Measurements from ENCODE around the gene MCM10. TPM values are rescaled to one million over a fixed set of nuclear protein-coding genes. Genes with fewer than 3 reads are reported as not detected.

Gene MCM10
- total and polyA plus RNA-seq, 4 experiments from 2014 or later, result 0.17 TPM; not detected in 3

- H3K9me3 Mint-ChIP-seq, result peaks cover 0 to 3% (median 0%) of the 10 kb centered on the region in 8 donors
- intact Hi-C loops (cut with micrococcal nuclease), result no loop called here
- POLR2A ChIA-PET (ENCODE audit: partially characterized antibody), result no interaction called here
- H3K27ac Mint-ChIP-seq, result no peak overlapping the region
- Histone ChIP-seq H3K4me1 (ENCODE audit: insufficient read depth, low read length) (no peaks in the 10 kb centered on the region), H3K36me3 (ENCODE audit: insufficient read depth, low read length) (no peaks in the 10 kb centered on the region), H3K9me3 (ENCODE audit: control insufficient read depth in 1 of 2, low read length in 2 of 2) (no peaks in the 10 kb centered on the region), H3K27ac (ENCODE audit: low read depth, low read length) (no peak overlapping the region), H3K27me3 (ENCODE audit: insufficient read depth, low read length) (no peaks in the 10 kb centered on the region), H3K4me3 (ENCODE audit: low read length in 2 of 2) (no peak overlapping the region)
- H3K4me3 Mint-ChIP-seq, result no peak overlapping the region
- DNase-seq, result no peak
- CTCF ChIA-PET (ENCODE audit: partially characterized antibody), result no interaction called here
- no peaks in the 10 kb centered on the region for H3K4me1 Mint-ChIP-seq
- H3K27me3 Mint-ChIP-seq, result no peaks in the 10 kb centered on the region
- H3K36me3 Mint-ChIP-seq, result no peaks in the 10 kb centered on the region
Observed at GRCh38 chr10:13218878-13219277, 57.5 kb downstream of the MCM10 start.

- ChIA-PET POLR2A (ENCODE audit: partially characterized antibody) (no interaction called here), CTCF (ENCODE audit: partially characterized antibody) (interaction anchor here (1.5 kb wide), 1 partner anchor 82 kb away, joined by 3 read pairs; no protein-coding TSS in a partner anchor)
- H3K36me3 Mint-ChIP-seq, result no peaks in the 10 kb centered on the region
- no peaks in the 10 kb centered on the region for H3K27me3 Mint-ChIP-seq
- H3K9me3 Mint-ChIP-seq, result no peaks in the 10 kb centered on the region
- Histone ChIP-seq H3K4me1 (ENCODE audit: insufficient read depth, low read length) (no peaks in the 10 kb centered on the region), H3K27me3 (ENCODE audit: insufficient read depth, low read length) (no peaks in the 10 kb centered on the region), H3K27ac (ENCODE audit: low read depth, low read length) (no peak overlapping the region), H3K36me3 (ENCODE audit: insufficient read depth, low read length) (no peaks in the 10 kb centered on the region), H3K9me3 (ENCODE audit: control insufficient read depth in 1 of 2, low read length in 2 of 2) (no peaks in the 10 kb centered on the region), H3K4me3 (ENCODE audit: low read length in 2 of 2) (no peak overlapping the region)
- no peak overlapping the region for H3K27ac Mint-ChIP-seq
- H3K4me1 Mint-ChIP-seq, result no peaks in the 10 kb centered on the region
- no peak overlapping the region for H3K4me3 Mint-ChIP-seq
- intact Hi-C loops (cut with micrococcal nuclease), result no loop called here
- peak in 1 of 5 donors; percentile 11 for DNase-seq
Observed at GRCh38 chr10:13219685-13220670, 58.6 kb downstream of the MCM10 start.

DNA sequence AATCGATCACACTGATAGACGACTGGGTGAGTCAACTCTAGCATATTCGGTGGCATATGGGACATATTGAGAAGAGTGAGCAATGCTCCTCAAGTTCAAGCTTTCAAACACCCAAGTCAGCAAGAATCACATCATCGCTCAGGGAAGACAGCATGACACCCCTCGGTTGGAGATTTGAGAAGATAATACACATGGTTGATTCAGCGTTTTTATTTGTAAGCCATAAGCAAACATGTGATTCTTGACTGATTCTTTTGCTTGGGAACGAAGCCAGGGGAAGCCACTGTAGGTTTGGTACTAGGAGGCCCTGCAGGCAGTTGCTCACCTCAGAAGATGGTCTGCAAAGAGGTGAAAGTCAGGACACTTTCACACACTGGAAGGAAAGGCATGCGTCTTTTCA, 60.2 kb downstream of the MCM10 start:
- H3K4me1 ChIP-seq (ENCODE audit: insufficient read depth, low read length), result no peaks in the 10 kb centered on the region
- ChIA-PET CTCF (ENCODE audit: partially characterized antibody) (interaction anchor here (1.5 kb wide), 1 partner anchor 80 kb away, joined by 3 read pairs; no protein-coding TSS in a partner anchor), POLR2A (ENCODE audit: partially characterized antibody) (no interaction called here)
- DNase-seq, result no peak
- Mint-ChIP-seq H3K27ac (no peak overlapping the region), H3K9me3 (no peaks in the 10 kb centered on the region), H3K36me3 (no peaks in the 10 kb centered on the region), H3K27me3 (no peaks in the 10 kb centered on the region), H3K4me1 (no peaks in the 10 kb centered on the region), H3K4me3 (no peak overlapping the region)
- H3K36me3 ChIP-seq (ENCODE audit: insufficient read depth, low read length), result no peaks in the 10 kb centered on the region
- intact Hi-C loops (cut with micrococcal nuclease), result no loop called here
- no peaks in the 10 kb centered on the region for H3K27me3 ChIP-seq (ENCODE audit: insufficient read depth, low read length)
- H3K9me3 ChIP-seq (ENCODE audit: control insufficient read depth in 1 of 2, low read length in 2 of 2), result no peaks in the 10 kb centered on the region
- H3K27ac ChIP-seq (ENCODE audit: low read depth, low read length), result no peak overlapping the region
- no peak overlapping the region for H3K4me3 ChIP-seq (ENCODE audit: low read length in 2 of 2)

DNA sequence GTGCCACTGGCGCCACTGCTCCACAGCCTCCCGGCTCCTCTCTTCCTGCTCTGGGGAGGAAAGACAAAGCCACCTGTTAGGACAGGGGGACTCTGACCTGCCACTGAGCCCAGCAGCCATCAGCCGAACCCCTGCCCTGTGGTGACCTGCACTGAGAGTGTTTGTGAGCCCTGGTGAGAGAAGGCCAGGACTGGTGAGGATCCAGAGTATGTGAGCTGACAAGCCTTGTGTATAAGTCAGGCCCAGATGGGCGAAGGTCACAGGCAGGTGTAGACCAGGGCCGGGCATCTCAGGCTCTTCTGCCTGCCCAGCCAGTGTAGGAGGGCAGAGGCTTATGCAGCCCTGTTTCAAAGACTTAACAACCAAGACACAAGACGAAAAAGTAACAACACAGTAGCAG, 60.8 kb downstream of the MCM10 start:
- Histone ChIP-seq H3K4me1 (ENCODE audit: insufficient read depth, low read length) (no peaks in the 10 kb centered on the region), H3K9me3 (ENCODE audit: control insufficient read depth in 1 of 2, low read length in 2 of 2) (no peaks in the 10 kb centered on the region), H3K4me3 (ENCODE audit: low read length in 2 of 2) (no peak overlapping the region), H3K36me3 (ENCODE audit: insufficient read depth, low read length) (no peaks in the 10 kb centered on the region), H3K27ac (ENCODE audit: low read depth, low read length) (no peak overlapping the region), H3K27me3 (ENCODE audit: insufficient read depth, low read length) (no peaks in the 10 kb centered on the region)
- no peaks in the 10 kb centered on the region for H3K27me3 Mint-ChIP-seq
- H3K27ac Mint-ChIP-seq, result no peak overlapping the region
- POLR2A ChIA-PET (ENCODE audit: partially characterized antibody), result no interaction called here
- CTCF ChIA-PET (ENCODE audit: partially characterized antibody), result no interaction called here
- no peaks in the 10 kb centered on the region for H3K9me3 Mint-ChIP-seq
- no peak overlapping the region for H3K4me3 Mint-ChIP-seq
- no peaks in the 10 kb centered on the region for H3K4me1 Mint-ChIP-seq
- DNase-seq, result no peak
- intact Hi-C loops (cut with micrococcal nuclease), result no loop called here
- no peaks in the 10 kb centered on the region for H3K36me3 Mint-ChIP-seq

DNA sequence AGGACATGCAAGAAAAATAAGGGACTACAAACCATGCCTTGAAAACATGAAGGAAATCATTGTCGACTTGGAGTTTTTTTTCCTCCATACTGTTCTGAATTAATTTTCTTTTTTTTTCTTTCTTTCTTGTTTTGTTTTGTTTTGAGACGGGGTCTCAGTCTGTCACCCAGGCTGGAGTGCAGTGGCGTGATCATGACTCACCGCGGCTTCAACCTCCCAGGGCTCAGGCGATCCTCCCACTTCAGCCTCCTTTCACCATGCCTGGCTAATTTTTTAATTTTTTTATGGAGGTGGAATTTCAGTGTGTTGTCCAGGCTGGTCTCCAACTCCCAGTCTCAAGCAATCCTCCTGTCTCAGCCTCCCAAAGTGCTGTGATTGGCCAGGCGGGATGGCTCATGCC, 61.2 kb downstream of the MCM10 start:
- no peak overlapping the region for H3K4me3 Mint-ChIP-seq
- no peak for DNase-seq
- H3K4me1 ChIP-seq (ENCODE audit: insufficient read depth, low read length), result no peaks in the 10 kb centered on the region
- CTCF ChIA-PET (ENCODE audit: partially characterized antibody), result no interaction called here
- no peaks in the 10 kb centered on the region for H3K9me3 Mint-ChIP-seq
- POLR2A ChIA-PET (ENCODE audit: partially characterized antibody), result no interaction called here
- H3K9me3 ChIP-seq (ENCODE audit: control insufficient read depth in 1 of 2, low read length in 2 of 2), result no peaks in the 10 kb centered on the region
- no peaks in the 10 kb centered on the region for H3K4me1 Mint-ChIP-seq
- H3K4me3 ChIP-seq (ENCODE audit: low read length in 2 of 2), result no peak overlapping the region
- H3K36me3 ChIP-seq (ENCODE audit: insufficient read depth, low read length), result no peaks in the 10 kb centered on the region
- intact Hi-C loops (cut with micrococcal nuclease), result no loop called here
- H3K27me3 ChIP-seq (ENCODE audit: insufficient read depth, low read length), result no peaks in the 10 kb centered on the region
- peak overlapping the region in 1 of 7 donors; percentile 43 for H3K27ac Mint-ChIP-seq
- no peaks in the 10 kb centered on the region for H3K27me3 Mint-ChIP-seq
- no peak overlapping the region for H3K27ac ChIP-seq (ENCODE audit: low read depth, low read length)
- no peaks in the 10 kb centered on the region for H3K36me3 Mint-ChIP-seq

- intact Hi-C loops (cut with micrococcal nuclease), result no loop called here
- no peak for DNase-seq
- Mint-ChIP-seq H3K4me3 (no peak overlapping the region), H3K36me3 (no peaks in the 10 kb centered on the region), H3K9me3 (no peaks in the 10 kb centered on the region), H3K27me3 (no peaks in the 10 kb centered on the region), H3K27ac (no peak overlapping the region), H3K4me1 (no peaks in the 10 kb centered on the region)
- ChIA-PET POLR2A (ENCODE audit: partially characterized antibody) (no interaction called here), CTCF (ENCODE audit: partially characterized antibody) (no interaction called here)
- Histone ChIP-seq H3K4me1 (ENCODE audit: insufficient read depth, low read length) (no peaks in the 10 kb centered on the region), H3K27me3 (ENCODE audit: insufficient read depth, low read length) (no peaks in the 10 kb centered on the region), H3K4me3 (ENCODE audit: low read length in 2 of 2) (no peak overlapping the region), H3K9me3 (ENCODE audit: control insufficient read depth in 1 of 2, low read length in 2 of 2) (no peaks in the 10 kb centered on the region), H3K27ac (ENCODE audit: low read depth, low read length) (no peak overlapping the region), H3K36me3 (ENCODE audit: insufficient read depth, low read length) (no peaks in the 10 kb centered on the region)
Observed at GRCh38 chr10:13223241-13223640, 61.9 kb downstream of the MCM10 start.

DNA sequence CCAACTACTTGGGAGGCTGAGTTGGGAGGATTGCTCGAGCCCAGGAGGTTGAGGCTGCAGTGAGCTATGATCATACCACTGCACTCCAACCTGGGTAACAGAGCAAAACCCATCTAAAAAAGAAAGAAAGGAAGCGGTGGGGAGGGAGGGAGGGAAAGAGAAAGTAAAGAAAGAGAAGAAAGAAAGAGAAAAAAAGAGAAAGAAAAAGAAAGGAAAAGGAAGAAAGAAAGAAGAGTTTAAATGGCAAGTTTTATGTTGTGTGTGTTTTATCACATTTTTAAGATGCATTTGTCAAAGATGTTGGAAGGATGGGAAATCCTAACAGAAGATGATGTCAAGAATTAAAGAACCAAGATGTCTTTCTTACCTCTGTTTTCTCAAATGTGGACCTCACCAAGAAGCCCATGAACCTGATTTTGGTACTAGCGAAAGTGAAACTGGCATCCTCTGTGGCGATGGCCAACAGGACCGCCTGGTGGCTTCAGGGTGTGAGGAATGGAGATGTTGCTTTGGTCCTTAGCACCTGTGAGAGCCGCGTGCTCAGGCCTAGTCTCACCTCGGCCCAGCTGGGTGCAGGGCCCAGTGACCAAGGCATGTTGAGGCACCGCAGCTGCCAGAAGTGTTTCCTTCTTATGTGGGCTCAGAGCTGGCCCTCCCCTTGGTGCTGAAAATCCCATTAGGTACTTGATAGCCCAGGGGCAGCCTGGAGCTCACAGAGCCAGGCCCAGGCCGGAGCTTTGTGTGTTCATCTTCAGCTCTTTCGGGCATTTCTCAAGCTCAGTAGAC, 63.0 kb downstream of the MCM10 start:
- intact Hi-C loops (cut with micrococcal nuclease), result no loop called here
- no peaks in the 10 kb centered on the region for H3K9me3 ChIP-seq (ENCODE audit: control insufficient read depth in 1 of 2, low read length in 2 of 2)
- ChIA-PET CTCF (ENCODE audit: partially characterized antibody) (no interaction called here), POLR2A (ENCODE audit: partially characterized antibody) (no interaction called here)
- H3K36me3 ChIP-seq (ENCODE audit: insufficient read depth, low read length), result no peaks in the 10 kb centered on the region
- Mint-ChIP-seq H3K9me3 (no peaks in the 10 kb centered on the region), H3K27me3 (no peaks in the 10 kb centered on the region), H3K36me3 (no peaks in the 10 kb centered on the region), H3K4me3 (no peak overlapping the region), H3K4me1 (no peaks in the 10 kb centered on the region), H3K27ac (no peak overlapping the region)
- no peak overlapping the region for H3K27ac ChIP-seq (ENCODE audit: low read depth, low read length)
- DNase-seq, result no peak
- no peak overlapping the region for H3K4me3 ChIP-seq (ENCODE audit: low read length in 2 of 2)
- no peaks in the 10 kb centered on the region for H3K27me3 ChIP-seq (ENCODE audit: insufficient read depth, low read length)
- no peaks in the 10 kb centered on the region for H3K4me1 ChIP-seq (ENCODE audit: insufficient read depth, low read length)

Measured in CD4-positive, alpha-beta memory T cell (primary cell).